HCT116 (cell line): ENCODE data around the gene ADAM10.

ENCODE experiments used
- POLR2A ChIP-seq: IDR thresholded peaks from 2 replicates; pipeline ENCODE4 v1.7.0; 2011; ENCODE audit warnings: borderline replicate concordance; ENCODE audit not compliant: insufficient read depth, insufficient read length; ENCODE audit errors: extremely low read depth
- TF ChIP-seq, protein P1 (sequence below): IDR thresholded peaks from 2 replicates; pipeline ENCODE4 v1.6.1; 2012
- TF ChIP-seq, protein P2 (sequence below), 3 experiments: fragments of 200-600 bp in 1 of 3; sonication (generic) in 1 of 3; IDR thresholded peaks in 2 of 3; conservative IDR thresholded peaks in 1 of 3; 2 replicates each; pipeline ENCODE4 v1.5.1; 2012 to 2017; ENCODE audit warnings: low read depth in 2 of 3, low read length in 2 of 3, antibody characterized with exemption in 1 of 3, borderline replicate concordance in 1 of 3, control low read depth in 1 of 3, mild to moderate bottlenecking in 1 of 3, mixed read lengths in 1 of 3, mixed run types in 1 of 3, moderate library complexity in 1 of 3; ENCODE audit not compliant: insufficient read depth in 1 of 3

DNA sequence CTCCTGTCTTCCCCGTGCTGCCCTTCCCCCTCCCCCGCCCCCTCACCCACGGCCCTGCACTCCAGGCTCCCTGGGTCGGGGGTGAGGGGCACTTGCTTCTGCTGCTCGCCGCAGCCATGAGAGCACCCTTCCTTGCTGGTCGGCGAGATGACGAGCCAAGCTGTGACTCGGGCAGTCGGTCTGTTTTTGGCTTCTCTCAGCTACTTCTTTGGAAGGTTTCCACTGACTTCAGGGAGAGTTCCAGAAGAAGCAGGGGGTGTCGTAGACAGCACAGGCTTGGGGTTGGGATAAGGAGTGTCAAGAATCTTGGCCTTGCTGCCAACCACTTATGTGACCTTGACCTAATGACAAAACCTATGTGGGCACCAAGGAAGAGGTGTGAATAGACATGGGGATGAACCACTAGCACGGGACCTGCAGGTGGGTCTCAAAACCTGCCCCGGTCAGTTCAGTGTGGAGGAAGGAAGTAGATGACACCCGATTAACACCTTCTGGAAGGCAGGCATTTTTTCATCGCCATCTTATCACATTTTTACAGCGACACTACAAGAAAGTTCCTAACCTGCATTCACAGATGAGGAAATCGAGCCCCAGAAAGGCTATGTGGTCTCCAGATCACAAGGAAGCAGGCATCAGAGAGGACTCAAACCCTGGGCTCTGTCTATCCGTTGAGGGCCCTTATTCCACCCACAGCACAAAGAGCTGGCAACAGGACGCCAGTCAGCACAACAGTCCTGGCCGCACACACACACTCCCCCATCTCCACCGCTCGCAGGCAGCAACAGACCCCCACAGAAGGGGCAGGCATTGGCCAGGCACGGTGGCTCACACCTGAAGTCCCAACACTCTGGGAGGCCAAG lies 196.8 kb downstream of the ADAM10 start:
- TF ChIP-seq POLR2A, result no peak
- TF ChIP-seq, protein P1, sequence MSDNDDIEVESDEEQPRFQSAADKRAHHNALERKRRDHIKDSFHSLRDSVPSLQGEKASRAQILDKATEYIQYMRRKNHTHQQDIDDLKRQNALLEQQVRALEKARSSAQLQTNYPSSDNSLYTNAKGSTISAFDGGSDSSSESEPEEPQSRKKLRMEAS, result no peak
- TF ChIP-seq, protein P2, sequence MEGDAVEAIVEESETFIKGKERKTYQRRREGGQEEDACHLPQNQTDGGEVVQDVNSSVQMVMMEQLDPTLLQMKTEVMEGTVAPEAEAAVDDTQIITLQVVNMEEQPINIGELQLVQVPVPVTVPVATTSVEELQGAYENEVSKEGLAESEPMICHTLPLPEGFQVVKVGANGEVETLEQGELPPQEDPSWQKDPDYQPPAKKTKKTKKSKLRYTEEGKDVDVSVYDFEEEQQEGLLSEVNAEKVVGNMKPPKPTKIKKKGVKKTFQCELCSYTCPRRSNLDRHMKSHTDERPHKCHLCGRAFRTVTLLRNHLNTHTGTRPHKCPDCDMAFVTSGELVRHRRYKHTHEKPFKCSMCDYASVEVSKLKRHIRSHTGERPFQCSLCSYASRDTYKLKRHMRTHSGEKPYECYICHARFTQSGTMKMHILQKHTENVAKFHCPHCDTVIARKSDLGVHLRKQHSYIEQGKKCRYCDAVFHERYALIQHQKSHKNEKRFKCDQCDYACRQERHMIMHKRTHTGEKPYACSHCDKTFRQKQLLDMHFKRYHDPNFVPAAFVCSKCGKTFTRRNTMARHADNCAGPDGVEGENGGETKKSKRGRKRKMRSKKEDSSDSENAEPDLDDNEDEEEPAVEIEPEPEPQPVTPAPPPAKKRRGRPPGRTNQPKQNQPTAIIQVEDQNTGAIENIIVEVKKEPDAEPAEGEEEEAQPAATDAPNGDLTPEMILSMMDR (IDR thresholded peaks at IDR 0.05 in 2 of 3, conservative IDR thresholded peaks at IDR 0.05 in 1 of 3; ENCODE audit: borderline replicate concordance in 1 of 3, insufficient read depth in 1 of 3, low read depth in 2 of 3, low read length in 2 of 3), result no peak
